HG03095 (cell line): ENCODE measurements around the gene GPR146.

Experiments used
- ATAC-seq: cut with Tn5 transposase; IDR thresholded peaks from one replicate; pipeline ENCODE4 v1.9.1; 2021; ENCODE audit warnings: moderate library complexity; ENCODE audit not compliant: unreplicated experiment

Gene GPR146

GRCh38 chr7:1041551-1042491, 2.5 kb upstream of the GPR146 start:
- ATAC-seq, result no peak

- ATAC-seq, result no peak
Measured at GRCh38 chr7:1042492-1042833, 1.9 kb upstream of the GPR146 start.

- ATAC-seq, result no peak
Measured at GRCh38 chr7:1043552-1044188, 676 bp upstream of the GPR146 start.

DNA sequence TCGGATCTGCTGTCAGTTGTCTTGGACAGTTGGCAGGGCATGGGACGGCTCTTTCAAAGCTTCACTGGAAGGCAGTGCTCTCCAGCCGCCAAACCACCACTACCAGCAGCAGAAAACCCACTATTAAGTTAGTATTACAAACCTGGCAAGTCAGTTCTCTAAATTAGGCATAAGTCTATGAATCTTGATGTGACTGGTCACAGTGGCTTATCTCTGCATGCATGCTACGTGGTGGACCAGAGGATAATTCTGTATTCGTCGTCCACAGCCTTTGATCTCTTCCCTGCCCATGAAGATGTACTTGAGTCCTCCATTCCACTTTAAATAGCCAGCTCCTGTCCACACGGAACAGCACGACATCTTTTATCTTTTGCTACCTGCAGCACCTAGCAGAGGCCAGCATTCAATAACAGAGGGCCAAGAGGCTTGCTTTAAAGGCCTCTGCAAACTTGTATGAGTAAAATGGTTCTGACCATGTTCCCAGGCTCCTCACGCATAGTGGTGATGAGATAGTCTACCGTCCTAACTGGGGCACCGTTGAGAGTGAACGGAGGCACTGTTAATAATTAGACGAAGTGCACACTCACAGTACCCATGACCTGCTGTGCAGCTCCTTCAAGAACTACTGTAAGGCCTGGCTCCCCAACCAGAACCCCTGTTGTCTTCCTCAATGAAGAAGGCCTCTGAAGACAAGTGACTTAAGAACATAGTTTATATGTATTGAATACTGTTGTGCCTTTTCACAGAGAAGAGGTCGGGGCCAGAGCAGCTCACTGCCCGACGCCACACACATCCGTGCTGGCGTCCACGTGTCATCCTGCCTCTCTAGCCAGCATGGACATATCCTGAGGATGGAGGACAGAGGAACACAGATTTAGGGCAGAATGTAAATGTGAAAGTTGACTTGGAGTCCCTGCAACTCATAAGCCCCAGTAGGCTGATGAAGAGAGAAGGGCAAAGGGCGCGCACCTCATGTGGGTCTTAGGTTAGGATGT, 1.0 kb downstream of the GPR146 start:
- no peak for ATAC-seq

- ATAC-seq, result no peak
Measured at GRCh38 chr7:1046722-1047679, 2.7 kb downstream of the GPR146 start.

DNA sequence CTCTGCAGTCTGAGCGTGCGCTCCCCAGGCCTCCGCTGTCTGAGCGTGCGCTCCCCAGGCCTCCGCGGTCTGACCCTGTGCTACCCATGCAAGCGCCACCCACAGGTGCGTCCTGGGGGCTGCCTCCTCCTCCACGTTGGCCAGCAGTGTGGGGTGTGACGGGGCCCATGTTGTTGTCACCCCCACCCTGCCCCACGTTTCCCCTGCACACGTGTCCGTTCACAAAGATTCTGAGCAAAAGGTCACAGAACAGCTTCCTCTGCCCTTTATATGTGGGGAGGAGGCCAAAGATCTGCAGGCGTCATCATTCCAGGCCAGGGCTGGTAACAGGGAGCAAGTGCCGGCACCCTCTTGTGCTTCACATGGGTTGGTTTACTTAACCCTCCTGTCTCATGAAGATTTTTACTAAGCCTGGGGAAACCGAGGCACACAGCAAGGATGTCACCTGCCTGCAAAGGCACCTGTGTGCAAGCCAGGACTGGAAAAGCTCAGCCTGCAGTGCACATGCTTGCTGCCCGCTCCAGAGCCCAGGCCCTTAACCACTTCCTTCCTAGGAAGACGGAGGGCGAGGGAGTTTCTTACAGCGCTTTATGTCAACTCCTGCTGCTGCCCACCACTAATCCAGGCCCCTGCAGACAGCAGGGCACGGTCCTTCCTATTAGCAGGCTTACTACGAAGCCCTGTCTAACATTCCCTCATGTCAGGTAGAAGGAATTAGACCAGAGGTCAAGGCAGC, 4.8 kb downstream of the GPR146 start:
- ATAC-seq, result no peak

DNA sequence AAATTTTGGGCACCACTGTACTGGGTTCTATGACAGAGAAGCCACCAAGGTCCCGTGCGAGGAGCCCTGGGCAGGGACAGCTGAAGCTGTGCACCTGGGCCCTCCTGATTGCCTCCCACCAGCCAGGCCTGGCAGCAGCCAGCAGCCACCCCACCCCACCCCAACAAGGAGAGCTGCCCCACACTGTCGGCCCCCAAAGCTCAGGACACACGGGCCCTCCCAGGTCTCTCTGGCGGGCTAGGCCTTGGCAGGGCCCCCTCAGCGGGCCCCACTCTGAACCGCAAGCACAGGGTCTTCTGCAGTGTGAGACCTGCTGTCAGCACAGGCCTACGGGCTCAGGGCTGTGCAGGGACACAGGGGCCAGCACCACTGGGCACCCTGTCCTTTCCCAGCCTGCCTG, 5.5 kb downstream of the GPR146 start:
- ATAC-seq, result no peak

- no peak for ATAC-seq
Measured at GRCh38 chr7:1050254-1050906, 6.0 kb downstream of the GPR146 start.

DNA sequence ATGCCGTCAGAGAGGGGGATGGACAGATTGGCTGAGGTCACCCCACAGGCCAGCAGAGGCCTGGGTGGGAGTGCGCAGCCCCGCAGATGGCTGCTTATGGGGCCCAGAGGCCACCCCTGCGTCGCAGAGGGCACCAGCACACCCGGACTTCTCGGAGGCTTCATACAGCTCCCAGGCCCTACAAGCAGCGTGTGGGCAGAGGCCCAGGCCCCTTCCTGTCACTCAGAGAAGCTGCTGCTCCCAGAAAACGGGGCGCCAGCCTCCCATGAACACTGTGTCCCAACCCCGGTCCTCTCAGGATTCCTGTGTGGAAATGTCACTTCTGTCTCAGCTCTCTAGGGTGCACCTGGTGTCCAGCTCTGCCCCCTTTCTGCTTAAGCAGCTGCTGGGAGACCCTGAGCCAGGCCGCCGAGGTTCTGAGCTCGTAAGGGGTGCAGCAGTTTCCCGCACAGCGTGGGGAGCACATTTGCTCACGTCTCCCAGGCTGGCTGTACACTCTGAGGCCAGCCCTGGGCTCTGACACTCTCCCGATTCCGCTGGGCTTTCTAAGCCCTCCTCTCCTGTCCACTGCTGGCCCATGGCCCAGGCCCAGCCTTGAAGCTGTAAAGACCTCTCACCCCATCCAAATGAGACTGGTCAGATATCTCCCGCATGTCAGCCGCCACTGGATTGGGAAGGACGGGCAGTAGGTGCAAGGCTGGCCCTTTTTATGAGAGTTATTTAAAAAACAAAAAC, 6.8 kb downstream of the GPR146 start:
- ATAC-seq, result no peak

DNA sequence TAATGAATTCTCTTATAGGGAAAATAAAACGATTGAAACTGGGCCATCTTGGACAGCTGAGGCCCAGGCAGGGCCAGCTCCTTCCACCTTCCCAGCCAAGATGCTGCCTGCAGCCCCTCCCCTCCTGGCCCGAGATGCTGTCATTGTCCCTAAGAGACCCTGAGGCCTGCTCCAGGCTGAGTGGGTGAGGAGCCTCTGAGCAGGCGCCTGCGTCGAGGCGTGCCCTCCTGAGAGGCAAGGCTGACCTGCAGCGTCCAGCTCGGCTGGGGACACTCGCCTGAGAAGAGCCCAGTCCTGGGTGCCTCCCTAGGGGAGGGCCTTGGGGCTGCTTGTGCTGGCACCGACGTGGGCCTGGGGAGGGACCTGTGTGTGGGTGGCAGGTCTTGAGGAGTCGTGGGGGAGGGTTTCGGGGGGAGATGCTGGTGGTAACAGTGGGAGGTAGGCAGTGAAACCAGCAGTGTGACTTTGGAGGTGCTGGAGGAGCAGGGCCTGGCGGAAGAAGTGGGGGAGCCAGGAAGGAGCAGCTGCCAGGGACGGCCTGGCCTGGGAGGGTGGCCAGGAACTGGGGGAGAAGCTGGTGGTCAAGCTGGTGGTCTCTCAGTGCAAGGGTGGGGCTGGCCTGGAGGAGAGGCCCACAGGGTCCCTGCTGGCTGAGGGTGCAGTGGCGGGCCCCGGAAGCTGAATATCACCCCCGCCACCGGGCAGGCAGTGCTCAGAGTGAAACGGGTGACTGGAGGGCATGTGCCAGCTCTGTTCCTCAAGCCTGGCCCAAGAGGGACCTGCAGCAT, 7.9 kb downstream of the GPR146 start:
- no peak for ATAC-seq

GRCh38 chr7:1053002-1053411, 8.7 kb downstream of the GPR146 start:
- no peak for ATAC-seq

GRCh38 chr7:1053816-1054370, 9.5 kb downstream of the GPR146 start:
- no peak for ATAC-seq

DNA sequence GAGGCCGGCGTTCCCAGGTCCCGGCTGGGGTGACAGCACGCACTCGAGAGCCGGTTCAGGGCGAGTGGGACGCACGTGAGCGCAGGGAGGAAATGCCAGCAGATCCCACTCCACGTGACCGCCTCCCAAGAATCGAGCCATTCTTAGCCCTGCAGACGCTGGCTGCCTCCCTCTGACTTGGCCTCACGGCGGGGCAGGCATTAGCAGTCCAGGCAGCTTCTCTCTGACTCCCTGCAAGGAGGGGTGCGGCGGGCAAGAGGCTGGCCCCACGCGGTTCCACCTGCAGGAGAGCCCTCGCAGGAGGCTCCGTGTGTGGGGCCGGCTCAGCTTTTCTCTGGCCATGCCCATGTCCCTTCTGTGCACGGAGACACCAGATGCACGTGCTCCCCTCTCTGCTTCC, 10.1 kb downstream of the GPR146 start:
- no peak for ATAC-seq

DNA sequence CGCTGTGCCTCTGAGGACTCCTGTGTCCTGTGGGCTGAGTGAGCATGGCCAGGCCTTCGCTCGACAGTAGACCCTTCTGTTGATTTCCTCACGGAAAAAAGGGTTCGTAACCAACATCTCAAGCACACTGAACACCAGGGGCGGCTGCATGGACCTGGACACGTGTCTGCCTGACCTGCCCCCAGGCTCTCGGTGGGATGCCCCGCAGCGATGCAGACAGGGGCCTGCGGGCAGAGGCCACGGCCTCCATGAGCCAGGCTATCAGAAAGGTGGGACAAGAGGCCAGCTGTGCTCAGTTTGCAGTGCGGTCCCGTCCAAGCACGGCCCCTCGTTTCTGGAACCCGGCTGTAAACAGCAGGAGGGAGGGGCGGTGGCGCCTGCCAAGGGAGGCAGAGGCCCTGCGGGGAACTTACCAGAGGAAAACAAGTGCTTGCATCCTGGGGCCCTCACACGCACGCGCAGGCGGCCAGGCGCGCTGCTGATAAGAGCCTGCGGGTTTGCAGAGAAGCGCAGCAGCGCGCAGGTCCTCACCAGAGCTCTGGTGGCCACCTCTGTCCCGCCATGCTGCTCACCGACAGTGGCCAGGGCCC, 10.6 kb downstream of the GPR146 start:
- ATAC-seq, result no peak

DNA sequence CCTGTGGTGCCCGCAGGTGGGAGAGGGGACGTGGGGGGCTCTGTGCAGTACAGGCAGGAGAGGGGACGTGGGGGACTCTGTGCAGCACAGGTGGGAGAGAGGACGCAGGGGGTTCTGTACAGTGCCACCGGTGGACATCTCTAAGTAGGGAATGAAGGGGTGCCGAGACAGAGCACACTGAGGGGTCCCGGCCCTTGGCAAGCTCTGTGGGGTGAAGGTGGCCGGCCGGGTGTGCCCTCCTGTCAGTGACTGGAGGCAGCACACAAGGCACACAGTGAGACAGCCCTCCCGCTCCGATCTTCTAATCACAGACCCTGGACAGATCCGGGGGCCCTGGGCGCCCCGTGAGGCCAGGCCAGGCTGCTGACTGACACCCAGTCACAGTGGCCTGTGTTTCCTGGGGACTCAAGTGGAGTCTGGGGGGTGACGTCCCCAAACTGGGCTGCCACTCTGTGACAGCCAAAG, 11.2 kb downstream of the GPR146 start:
- no peak for ATAC-seq

DNA sequence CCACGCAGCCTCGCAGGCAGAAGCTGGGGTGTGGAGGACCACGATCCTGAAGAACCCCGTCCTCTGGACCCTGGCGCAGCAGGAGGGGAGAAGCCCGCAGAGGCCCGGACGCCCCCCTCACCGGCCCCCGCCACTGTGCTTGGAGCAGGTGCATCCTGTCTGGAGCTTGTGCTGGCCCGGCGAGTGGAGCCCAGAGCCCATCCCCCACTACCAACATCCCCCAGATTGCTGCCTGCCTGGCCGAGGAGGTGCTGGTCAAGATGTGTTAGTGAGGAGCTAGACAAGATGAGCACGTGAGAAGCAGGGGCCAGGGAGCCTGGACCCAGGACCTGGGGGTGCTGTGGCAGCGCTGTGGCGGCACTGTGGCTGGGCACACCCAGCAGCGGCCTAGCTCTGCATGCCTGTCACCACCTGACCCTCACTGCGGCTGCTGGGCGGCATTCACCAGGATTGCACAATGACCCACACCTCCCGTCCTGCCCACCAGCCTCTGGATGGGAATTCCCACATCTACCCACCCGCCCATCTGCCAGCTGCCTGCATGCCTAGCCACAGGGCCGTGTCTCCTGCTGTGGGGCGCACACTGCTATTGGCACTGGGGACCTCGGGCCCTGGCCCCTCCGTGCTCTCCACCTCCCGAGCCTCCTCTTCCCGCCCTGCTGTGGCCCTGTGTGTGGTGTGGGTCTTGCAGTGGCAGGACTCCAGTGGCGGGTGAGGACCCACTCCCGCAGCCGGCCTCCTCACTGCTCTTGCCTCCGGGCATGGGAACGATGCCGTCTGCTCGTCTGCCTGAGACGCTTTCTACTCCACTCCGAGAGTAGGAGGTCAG, 11.8 kb downstream of the GPR146 start:
- ATAC-seq, result no peak
